PC-9 (cell line): Measurements from ENCODE around the gene ITIH5.

Source experiments
- EZH2 ChIP-seq: fragments of 200-600 bp; sonication (generic); IDR thresholded peaks from 2 replicates; pipeline ENCODE4 v1.8.0; 2017; ENCODE audit warnings: antibody characterized with exemption, low read depth
- TF ChIP-seq, protein P1 (sequence below): fragments of 200-600 bp; sonication (generic); conservative IDR thresholded peaks from 2 replicates; pipeline ENCODE4 v1.6.1; 2017; ENCODE audit warnings: mixed run types, antibody characterized with exemption, mild to moderate bottlenecking, moderate library complexity

DNA sequence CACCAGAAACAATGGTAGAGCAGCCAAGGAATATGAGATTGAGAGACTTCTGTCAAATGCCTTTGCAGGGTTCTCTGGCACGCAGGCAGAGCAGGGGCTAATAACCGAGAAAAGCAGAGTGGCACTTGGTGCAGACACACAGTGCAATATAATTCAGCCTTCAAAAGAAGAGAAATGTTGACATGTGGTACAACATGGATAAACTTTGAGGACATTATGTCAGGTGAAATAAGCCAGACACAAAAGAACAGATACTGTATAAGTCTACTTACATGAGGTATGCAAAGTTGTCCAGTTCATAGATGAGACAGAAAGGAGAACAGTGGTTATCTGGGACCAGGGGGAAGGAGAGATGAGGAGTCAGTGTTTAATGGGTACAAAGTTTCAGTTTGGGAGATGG, 41.8 kb downstream of the ITIH5 start:
- TF ChIP-seq, protein P1, sequence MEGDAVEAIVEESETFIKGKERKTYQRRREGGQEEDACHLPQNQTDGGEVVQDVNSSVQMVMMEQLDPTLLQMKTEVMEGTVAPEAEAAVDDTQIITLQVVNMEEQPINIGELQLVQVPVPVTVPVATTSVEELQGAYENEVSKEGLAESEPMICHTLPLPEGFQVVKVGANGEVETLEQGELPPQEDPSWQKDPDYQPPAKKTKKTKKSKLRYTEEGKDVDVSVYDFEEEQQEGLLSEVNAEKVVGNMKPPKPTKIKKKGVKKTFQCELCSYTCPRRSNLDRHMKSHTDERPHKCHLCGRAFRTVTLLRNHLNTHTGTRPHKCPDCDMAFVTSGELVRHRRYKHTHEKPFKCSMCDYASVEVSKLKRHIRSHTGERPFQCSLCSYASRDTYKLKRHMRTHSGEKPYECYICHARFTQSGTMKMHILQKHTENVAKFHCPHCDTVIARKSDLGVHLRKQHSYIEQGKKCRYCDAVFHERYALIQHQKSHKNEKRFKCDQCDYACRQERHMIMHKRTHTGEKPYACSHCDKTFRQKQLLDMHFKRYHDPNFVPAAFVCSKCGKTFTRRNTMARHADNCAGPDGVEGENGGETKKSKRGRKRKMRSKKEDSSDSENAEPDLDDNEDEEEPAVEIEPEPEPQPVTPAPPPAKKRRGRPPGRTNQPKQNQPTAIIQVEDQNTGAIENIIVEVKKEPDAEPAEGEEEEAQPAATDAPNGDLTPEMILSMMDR: no peak
- no peak for TF ChIP-seq EZH2
